Esophagus squamous epithelium (tissue), 4 donors: ENCODE measurements around the gene RAB11FIP2.
"Not testable (repeated sequence)": the region's sequence is repeated elsewhere in the genome, so short reads cannot be mapped to it uniquely, and the experiment has no call there.

Experiments used
- POLR2A ChIP-seq, 4 donors: fragments of 450-650 bp; IDR thresholded peaks; one replicate each; pipeline ENCODE4 v1.6.1; 2017; ENCODE audit warnings: antibody characterized with exemption in 4 of 4, mild to moderate bottlenecking in 4 of 4, moderate library complexity in 3 of 4
- TF ChIP-seq, protein P1 (sequence below), 6 experiments: fragments of 450-650 bp in 4 of 6; fragments of 200-600 bp in 2 of 6; sonication (generic) in 2 of 6; IDR thresholded peaks; one replicate each; pipeline ENCODE4 v1.5.1; 2016 to 2019; ENCODE audit warnings: antibody characterized with exemption in 6 of 6, mild to moderate bottlenecking in 4 of 6, moderate library complexity in 4 of 6

DNA sequence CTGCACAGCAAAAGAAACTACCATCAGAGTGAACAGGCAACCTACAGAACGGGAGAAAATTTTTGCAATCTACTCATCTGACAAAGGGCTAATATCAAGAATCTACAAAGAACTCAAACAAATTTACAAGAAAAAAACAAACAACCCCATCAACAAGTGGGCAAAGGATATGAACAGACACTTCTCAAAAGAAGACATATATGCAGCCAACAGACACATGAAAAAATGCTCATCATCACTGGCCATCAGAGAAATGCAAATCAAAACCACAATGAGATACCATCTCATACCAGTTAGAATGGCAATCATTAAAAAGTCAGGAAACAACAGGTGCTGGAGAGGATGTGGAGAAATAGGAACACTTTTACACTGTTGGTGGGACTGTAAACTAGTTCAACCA, 20.6 kb upstream of the RAB11FIP2 start:
- TF ChIP-seq, protein P1, sequence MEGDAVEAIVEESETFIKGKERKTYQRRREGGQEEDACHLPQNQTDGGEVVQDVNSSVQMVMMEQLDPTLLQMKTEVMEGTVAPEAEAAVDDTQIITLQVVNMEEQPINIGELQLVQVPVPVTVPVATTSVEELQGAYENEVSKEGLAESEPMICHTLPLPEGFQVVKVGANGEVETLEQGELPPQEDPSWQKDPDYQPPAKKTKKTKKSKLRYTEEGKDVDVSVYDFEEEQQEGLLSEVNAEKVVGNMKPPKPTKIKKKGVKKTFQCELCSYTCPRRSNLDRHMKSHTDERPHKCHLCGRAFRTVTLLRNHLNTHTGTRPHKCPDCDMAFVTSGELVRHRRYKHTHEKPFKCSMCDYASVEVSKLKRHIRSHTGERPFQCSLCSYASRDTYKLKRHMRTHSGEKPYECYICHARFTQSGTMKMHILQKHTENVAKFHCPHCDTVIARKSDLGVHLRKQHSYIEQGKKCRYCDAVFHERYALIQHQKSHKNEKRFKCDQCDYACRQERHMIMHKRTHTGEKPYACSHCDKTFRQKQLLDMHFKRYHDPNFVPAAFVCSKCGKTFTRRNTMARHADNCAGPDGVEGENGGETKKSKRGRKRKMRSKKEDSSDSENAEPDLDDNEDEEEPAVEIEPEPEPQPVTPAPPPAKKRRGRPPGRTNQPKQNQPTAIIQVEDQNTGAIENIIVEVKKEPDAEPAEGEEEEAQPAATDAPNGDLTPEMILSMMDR (IDR thresholded peaks at IDR 0.05): not testable (repeated sequence)
- not testable (repeated sequence) for TF ChIP-seq POLR2A (IDR thresholded peaks at IDR 0.05)
